H1 (cell line): ENCODE results near the gene LTBP1. TPM values are rescaled to one million over a fixed set of nuclear protein-coding genes. Genes with fewer than 3 reads are reported as not detected.
A peak's percentile ranks its signal among the peaks of the same experiment; 100 is the strongest.

Experiments
- CTCF ChIA-PET: fragments of 300-600 bp; sonication (Branson Sonifier 250); formaldehyde crosslinking; loops from one replicate; lab custom pipeline; 2021; ENCODE audit not compliant: partially characterized antibody; lab: Charles Lee
- POLR2A ChIA-PET: fragments of 300-600 bp; sonication (Branson Sonifier 250); formaldehyde crosslinking; loops from one replicate; lab custom pipeline; 2021; ENCODE audit warnings: inconsistent platforms; ENCODE audit not compliant: partially characterized antibody; lab: Charles Lee
- DNase-seq, 2 experiments: peaks; one replicate each; pipeline versions ENCODE4 v3.0.0 to v3.0.0-alpha.2; 2010 to 2022; ENCODE audit warnings: low spot score in 2 of 2, low read depth in 1 of 2, mixed read lengths in 1 of 2
- FAIRE-seq: peaks from 2 replicates; lab custom pipeline; 2011; peaks lifted over from hg19 to GRCh38; lab: Jason Lieb, UNC
- H2AFZ ChIP-seq: 2 replicates; pipeline ENCODE4 v1.8.1; 2012; ENCODE audit warnings: low read length, inconsistent platforms
- H2AK5ac ChIP-seq: 2 replicates; pipeline ENCODE4 v1.6.1; 2013; ENCODE audit warnings: low read depth, low read length
- H2BK120ac ChIP-seq: replicated peaks from 2 replicates; pipeline ENCODE3; 2013; ENCODE audit warnings: low read depth, low read length, inconsistent platforms
- H2BK12ac ChIP-seq: 2 replicates; pipeline ENCODE4 v1.6.1; 2013; ENCODE audit warnings: low read depth, low read length
- H2BK15ac ChIP-seq: 2 replicates; pipeline ENCODE4 v1.6.1; 2013; ENCODE audit warnings: low read length
- H2BK20ac ChIP-seq: 2 replicates; pipeline ENCODE4 v1.6.1; 2013; ENCODE audit warnings: low read length
- H2BK5ac ChIP-seq: 2 replicates; pipeline ENCODE4 v1.6.1; 2013; ENCODE audit warnings: low read depth, low read length
- H3K14ac ChIP-seq: 2 replicates; pipeline ENCODE4 v1.6.1; 2013; ENCODE audit warnings: inconsistent platforms; ENCODE audit not compliant: insufficient read length
- H3K18ac ChIP-seq: 2 replicates; pipeline ENCODE4 v1.6.1; 2013; ENCODE audit warnings: low read length; ENCODE audit errors: extremely low read depth
- H3K23ac ChIP-seq: 2 replicates; pipeline ENCODE4 v1.6.1; 2013; ENCODE audit warnings: inconsistent platforms; ENCODE audit not compliant: insufficient read length
- H3K23me2 ChIP-seq: 2 replicates; pipeline ENCODE4 v1.6.1; 2013; ENCODE audit warnings: low read depth, low read length
- H3K27ac ChIP-seq: 2 replicates; pipeline ENCODE4 v1.6.1; 2011; ENCODE audit warnings: low read depth, low read length, inconsistent platforms
- H3K27me3 ChIP-seq, 4 experiments: replicated peaks in 1 of 4; 1 replicate in 1 of 4; 2 replicates in 3 of 4; pipeline versions ENCODE4 v1.6.1 to v1.8.1; 2011 to 2013; ENCODE audit warnings: low read length in 3 of 4, mild to moderate bottlenecking in 3 of 4, inconsistent platforms in 2 of 4, mixed read lengths in 2 of 4, moderate library complexity in 1 of 4; ENCODE audit not compliant: control insufficient read depth in 3 of 4, insufficient read depth in 3 of 4; ENCODE audit errors: extremely low read depth in 1 of 4
- H3K36me3 ChIP-seq, 4 experiments: 2 replicates each; pipeline versions ENCODE4 v1.6.1 to v1.8.1; 2011 to 2013; ENCODE audit warnings: mild to moderate bottlenecking in 4 of 4, low read length in 3 of 4, moderate library complexity in 2 of 4, control low read depth in 1 of 4, inconsistent platforms in 1 of 4; ENCODE audit not compliant: insufficient read depth in 4 of 4, control insufficient read depth in 2 of 4
- H3K4ac ChIP-seq: replicated peaks from 2 replicates; pipeline ENCODE3; 2013; ENCODE audit warnings: low read length, low read depth, mixed read lengths, inconsistent platforms; ENCODE audit not compliant: insufficient read length
- H3K4me1 ChIP-seq, 4 experiments: replicated peaks in 1 of 4; 1 replicate in 1 of 4; 2 replicates in 3 of 4; pipeline versions ENCODE4 v1.6.1 to v1.8.1; 2011 to 2013; ENCODE audit warnings: low read length in 3 of 4, inconsistent platforms in 2 of 4, mixed read lengths in 1 of 4; ENCODE audit not compliant: insufficient read depth in 4 of 4, control insufficient read depth in 3 of 4
- H3K4me2 ChIP-seq, 2 experiments: 2 replicates each; pipeline versions ENCODE4 v1.6.1 to v1.8.1; 2011 to 2013; ENCODE audit warnings: low read depth in 2 of 2, low read length in 2 of 2, control low read depth in 1 of 2, inconsistent platforms in 1 of 2, mild to moderate bottlenecking in 1 of 2; ENCODE audit not compliant: insufficient read depth in 1 of 2
- H3K4me3 ChIP-seq, 4 experiments: fragments of 200-600, 300-600 bp in 1 of 4; sonication (generic), shearing (Covaris generic), sonication (Bioruptor Twin) in 1 of 4; 2 replicates each; pipeline versions ENCODE4 v1.5.1 to v1.8.1; 2011 to 2016; ENCODE audit warnings: low read length in 4 of 4, low read depth in 3 of 4, control low read depth in 2 of 4, inconsistent platforms in 2 of 4, mild to moderate bottlenecking in 2 of 4, mixed read lengths in 1 of 4, moderate library complexity in 1 of 4; ENCODE audit not compliant: insufficient read depth in 2 of 4; ENCODE audit errors: extremely low read depth in 1 of 4
- H3K56ac ChIP-seq: replicated peaks from 2 replicates; pipeline ENCODE3; 2013; ENCODE audit warnings: low read depth, mild to moderate bottlenecking, mixed read lengths, low read length, inconsistent platforms; ENCODE audit not compliant: insufficient read length
- H3K79me1 ChIP-seq: 2 replicates; pipeline ENCODE4 v1.6.1; 2013; ENCODE audit warnings: low read depth, low read length, control low read depth
- H3K79me2 ChIP-seq, 2 experiments: 2 replicates each; pipeline versions ENCODE4 v1.6.1 to v1.8.1; 2012 to 2013; ENCODE audit warnings: low read length in 2 of 2, mild to moderate bottlenecking in 2 of 2, inconsistent platforms in 1 of 2; ENCODE audit not compliant: insufficient read depth in 2 of 2, control insufficient read depth in 1 of 2
- H3K9ac ChIP-seq, 4 experiments: replicated peaks in 1 of 4; 1 replicate in 1 of 4; 2 replicates in 3 of 4; pipeline versions ENCODE4 v1.6.1 to v1.8.1; 2011 to 2013; ENCODE audit warnings: low read depth in 3 of 4, low read length in 3 of 4, control low read depth in 2 of 4, mild to moderate bottlenecking in 2 of 4, moderate library complexity in 2 of 4, inconsistent platforms in 1 of 4; ENCODE audit errors: extremely low read depth in 1 of 4
- H3K9me3 ChIP-seq, 2 experiments: 2 replicates each; pipeline versions ENCODE4 v1.6.1 to v1.8.1; 2012 to 2013; ENCODE audit warnings: mild to moderate bottlenecking in 2 of 2, moderate library complexity in 2 of 2, control low read depth in 1 of 2, inconsistent platforms in 1 of 2, low read depth in 1 of 2, low read length in 1 of 2, mixed read lengths in 1 of 2; ENCODE audit not compliant: insufficient read depth in 2 of 2
- H4K20me1 ChIP-seq, 2 experiments: replicated peaks in 1 of 2; 2 replicates each; pipeline versions ENCODE3 to v1.8.1; 2011 to 2013; ENCODE audit warnings: inconsistent platforms in 2 of 2, low read length in 2 of 2, mild to moderate bottlenecking in 1 of 2; ENCODE audit not compliant: insufficient read depth in 2 of 2, control insufficient read depth in 1 of 2
- H4K5ac ChIP-seq: 2 replicates; pipeline ENCODE4 v1.6.1; 2013; ENCODE audit warnings: low read length, low read depth, mixed read lengths, inconsistent platforms; ENCODE audit not compliant: insufficient read length
- H4K8ac ChIP-seq: 2 replicates; pipeline ENCODE4 v1.8.0; 2013; ENCODE audit warnings: mild to moderate bottlenecking, moderate library complexity, low read length, inconsistent platforms; ENCODE audit not compliant: insufficient read depth; ENCODE audit errors: extremely low read depth
- H4K91ac ChIP-seq: replicated peaks from 2 replicates; pipeline ENCODE3; 2013; ENCODE audit warnings: low read length, mixed read lengths, inconsistent platforms; ENCODE audit not compliant: insufficient read length
- CTCF ChIP-seq, 3 experiments: IDR thresholded peaks; 1 replicate in 2 of 3; 2 replicates in 1 of 3; pipeline versions ENCODE4 v1.5.1 to v1.6.1; 2011; ENCODE audit warnings: low read length in 3 of 3, mild to moderate bottlenecking in 3 of 3, inconsistent platforms in 2 of 3, low read depth in 1 of 3, moderate library complexity in 1 of 3; ENCODE audit not compliant: insufficient read depth in 1 of 3; ENCODE audit errors: control extremely low read depth in 1 of 3
- FOSL1 ChIP-seq: IDR thresholded peaks from 2 replicates; pipeline ENCODE4 v1.6.1; 2011; ENCODE audit warnings: mild to moderate bottlenecking, low read depth, low read length, moderate library complexity; ENCODE audit not compliant: insufficient read depth
- GTF2F1 ChIP-seq: IDR thresholded peaks from 2 replicates; pipeline ENCODE4 v1.6.1; 2012; ENCODE audit warnings: low read depth, low read length, improper control_type of control experiment, borderline replicate concordance
- JUN ChIP-seq: IDR thresholded peaks from 2 replicates; pipeline ENCODE4 v1.6.1; 2011; ENCODE audit warnings: low read depth, mild to moderate bottlenecking, improper control_type of control experiment, low read length
- MAX ChIP-seq: IDR thresholded peaks from 2 replicates; pipeline ENCODE4 v1.6.1; 2012; ENCODE audit warnings: inconsistent platforms
- RNF2 ChIP-seq: fragments of 200-900, 300-1000 bp; sonication (generic); IDR thresholded peaks from 2 replicates; pipeline ENCODE4 v1.7.1; 2016; ENCODE audit warnings: borderline replicate concordance, low read depth, mild to moderate bottlenecking, antibody characterized with exemption, low read length; ENCODE audit not compliant: poor library complexity, severe bottlenecking; ENCODE audit errors: missing control alignments
- TAF7 ChIP-seq: optimal IDR thresholded peaks from 2 replicates; pipeline ENCODE3; 2011; ENCODE audit warnings: low read depth, mild to moderate bottlenecking, inconsistent platforms, low read length, moderate library complexity, borderline replicate concordance
- USF2 ChIP-seq: IDR thresholded peaks from 2 replicates; pipeline ENCODE4 v1.6.1; 2011; ENCODE audit warnings: low read length, improper control_type of control experiment
- ZNF274 ChIP-seq: IDR thresholded peaks from 2 replicates; pipeline ENCODE4 v1.7.0; 2012; ENCODE audit warnings: low read length, borderline replicate concordance; ENCODE audit errors: extremely low read depth
- WGBS, 2 experiments: shearing (Covaris generic) in 1 of 2; methylation state at CpG; one replicate each; pipeline versions ENCODE4 v1.1.6 to v1.1.7; 2013 to 2015; ENCODE audit warnings: low lambda C conversion rate in 2 of 2, mixed read lengths in 2 of 2, inconsistent platforms in 1 of 2, low coverage in 1 of 2, missing lambda C conversion rate in 1 of 2; ENCODE audit not compliant: insufficient replicate concordance in 2 of 2, insufficient coverage in 1 of 2, insufficient read length in 1 of 2; ENCODE audit errors: extremely low coverage in 1 of 2, missing lambda C conversion rate in 1 of 2; 5-methylcytosine and 5-hydroxymethylcytosine counted together
- polyA plus RNA-seq, 7 experiments: library from polyadenylated mRNA; depleted of rRNA in 3 of 7; stranded (reverse) in 5 of 7; unstranded in 2 of 7; fragments of >200 nt in 5 of 7; fragments of 200-250 nt in 2 of 7; gene quantifications; 1 replicate in 5 of 7; 2 replicates in 1 of 7; 4 replicates in 1 of 7; pipeline versions ENCODE4 v1.2.1 to v1.2.3, GENCODE V29; 2011 to 2013; ENCODE audit warnings: missing spikeins in 2 of 7, mixed read lengths in 2 of 7
- total RNA-seq: library from RNA; stranded (reverse); fragmentation: NEBNext Ultra II Directional; extraction: Animal tissue kit (Norgen Biotek cat#: 25700); gene quantifications from 2 replicates; pipeline ENCODE4 v1.2.1, GENCODE V29; 2021

LTBP1 gene
- total and polyA plus RNA-seq, 2 of the 8 experiments (the other 6 are each of a cell fraction or from before 2014, with no cell fraction given): 15.4 to 24.7 TPM

- Histone ChIP-seq H2AK5ac (no peak overlapping the region), H3K79me2 (no peaks in the 10 kb centered on the region), H4K8ac (peak overlapping the region; percentile 51; the same call in 1 of the 2 replicates), H3K36me3 (no peaks in the 10 kb centered on the region; a peak in 1 of 8 replicates), H3K56ac (no peak overlapping the region), H3K18ac (no peak overlapping the region), H2BK120ac (no peak overlapping the region), H4K91ac (no peak overlapping the region), H4K5ac (no peak overlapping the region), H3K4me2 (no peak overlapping the region), H2BK20ac (no peak overlapping the region), H3K4ac (no peak overlapping the region), H2AFZ (no peak overlapping the region), H3K27ac (no peak overlapping the region), H2BK15ac (no peak overlapping the region), H3K23ac (no peak overlapping the region), H3K14ac (no peak overlapping the region), H3K4me1 (no peaks in the 10 kb centered on the region), H2BK5ac (no peak overlapping the region), H3K23me2 (no peaks in the 10 kb centered on the region), H3K27me3 (no peaks in the 10 kb centered on the region), H3K4me3 (no peak overlapping the region), H3K9me3 (no peaks in the 10 kb centered on the region), H2BK12ac (no peak overlapping the region), H3K9ac (no peak overlapping the region), H3K79me1 (no peaks in the 10 kb centered on the region), H4K20me1 (no peaks in the 10 kb centered on the region)
- 87% methylated on average over 2 of the region's 2 CpGs; no CpG with 5 or more reads in 1 of the 2 experiments for WGBS, 2 experiments
- no peak for DNase-seq
- ChIA-PET POLR2A (no interaction called here), CTCF (interaction anchor here (1.0 kb wide), 1 partner anchor 319 kb away, joined by 3 read pairs; no protein-coding TSS in a partner anchor)
- no peak for TF ChIP-seq RNF2
- TF ChIP-seq GTF2F1: no peak
- no peak for TF ChIP-seq MAX
- TF ChIP-seq ZNF274: no peak
- TF ChIP-seq JUN: no peak
- TF ChIP-seq USF2: no peak
- no peak for TF ChIP-seq TAF7
- no peak for TF ChIP-seq CTCF (IDR thresholded peaks at IDR 0.05; ENCODE audit: control extremely low read depth in 1 of 3, insufficient read depth in 1 of 3, low read depth in 1 of 3, low read length in 3 of 3)
- no peak for TF ChIP-seq FOSL1
- FAIRE-seq: no peak
These were observed 320.3 kb downstream of the LTBP1 start for GRCh38 chr2:33267043-33267442.
